ENCODE measurements around the gene RDH5. TPM values are rescaled to one million over a fixed set of nuclear protein-coding genes. Genes with fewer than 3 reads are reported as not detected.
A peak's percentile ranks its signal among the peaks of the same experiment; 100 is the strongest.

RDH5 gene
- total RNA-seq, 1 experiment from 2014 or later, result 5.8 TPM

DNA sequence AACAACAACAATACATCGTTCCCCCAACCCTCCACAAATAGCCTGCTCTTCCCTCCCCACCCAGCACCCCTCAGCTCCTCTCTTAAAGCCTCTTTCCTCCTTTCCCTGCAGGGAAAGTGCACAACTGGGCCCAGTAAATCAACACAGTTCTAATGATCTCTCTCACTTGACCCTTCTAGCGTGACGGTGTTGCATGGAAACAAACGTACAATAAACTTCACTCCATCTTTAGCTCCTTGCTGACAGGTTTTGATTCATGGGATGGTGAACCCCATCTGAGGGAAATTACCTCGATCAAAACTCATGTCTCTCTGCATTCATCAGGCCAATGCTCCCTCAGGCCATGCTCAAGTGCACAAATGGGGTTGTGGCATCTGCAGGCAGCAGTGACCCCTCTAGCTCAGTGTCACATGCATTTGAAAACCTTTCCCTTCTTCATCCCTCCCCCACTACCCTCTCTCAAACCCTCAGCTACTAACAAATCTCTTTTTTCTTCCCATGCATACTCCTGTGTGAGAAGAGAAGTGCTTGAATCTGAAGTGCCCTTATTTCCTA, 45.6 kb downstream of the RDH5 start (continued):
- TF ChIP-seq, protein P1, sequence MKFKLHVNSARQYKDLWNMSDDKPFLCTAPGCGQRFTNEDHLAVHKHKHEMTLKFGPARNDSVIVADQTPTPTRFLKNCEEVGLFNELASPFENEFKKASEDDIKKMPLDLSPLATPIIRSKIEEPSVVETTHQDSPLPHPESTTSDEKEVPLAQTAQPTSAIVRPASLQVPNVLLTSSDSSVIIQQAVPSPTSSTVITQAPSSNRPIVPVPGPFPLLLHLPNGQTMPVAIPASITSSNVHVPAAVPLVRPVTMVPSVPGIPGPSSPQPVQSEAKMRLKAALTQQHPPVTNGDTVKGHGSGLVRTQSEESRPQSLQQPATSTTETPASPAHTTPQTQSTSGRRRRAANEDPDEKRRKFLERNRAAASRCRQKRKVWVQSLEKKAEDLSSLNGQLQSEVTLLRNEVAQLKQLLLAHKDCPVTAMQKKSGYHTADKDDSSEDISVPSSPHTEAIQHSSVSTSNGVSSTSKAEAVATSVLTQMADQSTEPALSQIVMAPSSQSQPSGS (CRISPR knock-in tag; IDR thresholded peaks at IDR 0.05; ENCODE audit: borderline replicate concordance, low read depth), result no peak
- TF ChIP-seq ELF4 (CRISPR knock-in tag; IDR thresholded peaks at IDR 0.05; ENCODE audit: low read depth), result no peak
- no peak for TF ChIP-seq ZNF671 (CRISPR knock-in tag; IDR thresholded peaks at IDR 0.05)
- TF ChIP-seq, protein P2, sequence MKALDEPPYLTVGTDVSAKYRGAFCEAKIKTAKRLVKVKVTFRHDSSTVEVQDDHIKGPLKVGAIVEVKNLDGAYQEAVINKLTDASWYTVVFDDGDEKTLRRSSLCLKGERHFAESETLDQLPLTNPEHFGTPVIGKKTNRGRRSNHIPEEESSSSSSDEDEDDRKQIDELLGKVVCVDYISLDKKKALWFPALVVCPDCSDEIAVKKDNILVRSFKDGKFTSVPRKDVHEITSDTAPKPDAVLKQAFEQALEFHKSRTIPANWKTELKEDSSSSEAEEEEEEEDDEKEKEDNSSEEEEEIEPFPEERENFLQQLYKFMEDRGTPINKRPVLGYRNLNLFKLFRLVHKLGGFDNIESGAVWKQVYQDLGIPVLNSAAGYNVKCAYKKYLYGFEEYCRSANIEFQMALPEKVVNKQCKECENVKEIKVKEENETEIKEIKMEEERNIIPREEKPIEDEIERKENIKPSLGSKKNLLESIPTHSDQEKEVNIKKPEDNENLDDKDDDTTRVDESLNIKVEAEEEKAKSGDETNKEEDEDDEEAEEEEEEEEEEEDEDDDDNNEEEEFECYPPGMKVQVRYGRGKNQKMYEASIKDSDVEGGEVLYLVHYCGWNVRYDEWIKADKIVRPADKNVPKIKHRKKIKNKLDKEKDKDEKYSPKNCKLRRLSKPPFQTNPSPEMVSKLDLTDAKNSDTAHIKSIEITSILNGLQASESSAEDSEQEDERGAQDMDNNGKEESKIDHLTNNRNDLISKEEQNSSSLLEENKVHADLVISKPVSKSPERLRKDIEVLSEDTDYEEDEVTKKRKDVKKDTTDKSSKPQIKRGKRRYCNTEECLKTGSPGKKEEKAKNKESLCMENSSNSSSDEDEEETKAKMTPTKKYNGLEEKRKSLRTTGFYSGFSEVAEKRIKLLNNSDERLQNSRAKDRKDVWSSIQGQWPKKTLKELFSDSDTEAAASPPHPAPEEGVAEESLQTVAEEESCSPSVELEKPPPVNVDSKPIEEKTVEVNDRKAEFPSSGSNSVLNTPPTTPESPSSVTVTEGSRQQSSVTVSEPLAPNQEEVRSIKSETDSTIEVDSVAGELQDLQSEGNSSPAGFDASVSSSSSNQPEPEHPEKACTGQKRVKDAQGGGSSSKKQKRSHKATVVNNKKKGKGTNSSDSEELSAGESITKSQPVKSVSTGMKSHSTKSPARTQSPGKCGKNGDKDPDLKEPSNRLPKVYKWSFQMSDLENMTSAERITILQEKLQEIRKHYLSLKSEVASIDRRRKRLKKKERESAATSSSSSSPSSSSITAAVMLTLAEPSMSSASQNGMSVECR (CRISPR knock-in tag; IDR thresholded peaks at IDR 0.05; ENCODE audit: borderline replicate concordance), result no peak
- TF ChIP-seq, protein P3, sequence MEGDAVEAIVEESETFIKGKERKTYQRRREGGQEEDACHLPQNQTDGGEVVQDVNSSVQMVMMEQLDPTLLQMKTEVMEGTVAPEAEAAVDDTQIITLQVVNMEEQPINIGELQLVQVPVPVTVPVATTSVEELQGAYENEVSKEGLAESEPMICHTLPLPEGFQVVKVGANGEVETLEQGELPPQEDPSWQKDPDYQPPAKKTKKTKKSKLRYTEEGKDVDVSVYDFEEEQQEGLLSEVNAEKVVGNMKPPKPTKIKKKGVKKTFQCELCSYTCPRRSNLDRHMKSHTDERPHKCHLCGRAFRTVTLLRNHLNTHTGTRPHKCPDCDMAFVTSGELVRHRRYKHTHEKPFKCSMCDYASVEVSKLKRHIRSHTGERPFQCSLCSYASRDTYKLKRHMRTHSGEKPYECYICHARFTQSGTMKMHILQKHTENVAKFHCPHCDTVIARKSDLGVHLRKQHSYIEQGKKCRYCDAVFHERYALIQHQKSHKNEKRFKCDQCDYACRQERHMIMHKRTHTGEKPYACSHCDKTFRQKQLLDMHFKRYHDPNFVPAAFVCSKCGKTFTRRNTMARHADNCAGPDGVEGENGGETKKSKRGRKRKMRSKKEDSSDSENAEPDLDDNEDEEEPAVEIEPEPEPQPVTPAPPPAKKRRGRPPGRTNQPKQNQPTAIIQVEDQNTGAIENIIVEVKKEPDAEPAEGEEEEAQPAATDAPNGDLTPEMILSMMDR (IDR thresholded peaks at IDR 0.05), result no peak
- TF ChIP-seq, protein P4, sequence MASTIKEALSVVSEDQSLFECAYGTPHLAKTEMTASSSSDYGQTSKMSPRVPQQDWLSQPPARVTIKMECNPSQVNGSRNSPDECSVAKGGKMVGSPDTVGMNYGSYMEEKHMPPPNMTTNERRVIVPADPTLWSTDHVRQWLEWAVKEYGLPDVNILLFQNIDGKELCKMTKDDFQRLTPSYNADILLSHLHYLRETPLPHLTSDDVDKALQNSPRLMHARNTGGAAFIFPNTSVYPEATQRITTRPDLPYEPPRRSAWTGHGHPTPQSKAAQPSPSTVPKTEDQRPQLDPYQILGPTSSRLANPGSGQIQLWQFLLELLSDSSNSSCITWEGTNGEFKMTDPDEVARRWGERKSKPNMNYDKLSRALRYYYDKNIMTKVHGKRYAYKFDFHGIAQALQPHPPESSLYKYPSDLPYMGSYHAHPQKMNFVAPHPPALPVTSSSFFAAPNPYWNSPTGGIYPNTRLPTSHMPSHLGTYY (CRISPR knock-in tag; IDR thresholded peaks at IDR 0.05), result no peak
- TF ChIP-seq GTF2I (CRISPR knock-in tag; conservative IDR thresholded peaks at IDR 0.05), result no peak
- TF ChIP-seq SMAD4 (CRISPR knock-in tag; IDR thresholded peaks at IDR 0.05), result no peak
- no peak for TF ChIP-seq ETV6 (CRISPR knock-in tag; IDR thresholded peaks at IDR 0.05)
- TF ChIP-seq NFE2L1 (CRISPR knock-in tag; IDR thresholded peaks at IDR 0.05), result no peak
- TF ChIP-seq RORB (CRISPR knock-in tag; IDR thresholded peaks at IDR 0.05), result no peak
- TF ChIP-seq ZNF263 (CRISPR knock-in tag; IDR thresholded peaks at IDR 0.05; ENCODE audit: low read depth), result no peak

DNA sequence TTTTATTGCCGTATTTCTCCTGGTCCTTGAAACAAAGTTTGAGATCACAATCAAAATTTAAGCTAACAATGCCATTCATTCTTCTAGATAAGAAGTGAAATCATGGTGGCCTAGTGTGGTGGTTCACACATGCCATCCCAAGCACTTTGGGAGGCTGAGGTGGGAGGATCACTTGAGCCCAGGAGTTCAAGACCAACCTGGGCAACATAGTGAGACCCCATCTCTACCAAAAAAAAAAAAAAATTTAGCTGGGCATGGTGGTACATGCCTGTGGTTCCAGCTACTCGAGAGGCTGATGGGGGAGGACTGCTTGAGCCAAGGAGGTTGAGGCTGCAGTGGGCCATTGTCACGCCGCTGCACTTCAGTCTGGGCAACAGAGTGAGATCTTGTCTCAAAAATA, 47.0 kb downstream of the RDH5 start:
- ATAC-seq (no peak), DNase-seq (ENCODE audit: low spot score) (no peak)
- POLR2A ChIA-PET, result interaction anchor here (0.6 kb wide), 1 partner anchor 427 kb away, joined by 4 read pairs; no protein-coding TSS in a partner anchor
- Mint-ChIP-seq H3K27ac (no peak overlapping the region; the same call in 1 of the 2 replicates), H3K9me3 (no peaks in the 10 kb centered on the region), H3K27me3 (ENCODE audit: low read depth) (no peaks in the 10 kb centered on the region), H3K36me3 (peaks cover 27% of the 10 kb centered on the region), H3K4me3 (no peak overlapping the region), H3K4me1 (peaks cover 7% of the 10 kb centered on the region)
- CTCF ChIA-PET, result interaction anchor here (0.6 to 2.9 kb wide), 4 partner anchors 20 to 251 kb away, joined by 3 to 20 read pairs (median 6); no protein-coding TSS in a partner anchor
- peak; percentile 60; the same call in 1 of the 2 replicates for TF ChIP-seq ZNF121 (CRISPR knock-in tag; IDR thresholded peaks at IDR 0.05)
- TF ChIP-seq GRHL2 (CRISPR knock-in tag; IDR thresholded peaks at IDR 0.05; ENCODE audit: insufficient replicate concordance, severe bottlenecking), result no peak

DNA sequence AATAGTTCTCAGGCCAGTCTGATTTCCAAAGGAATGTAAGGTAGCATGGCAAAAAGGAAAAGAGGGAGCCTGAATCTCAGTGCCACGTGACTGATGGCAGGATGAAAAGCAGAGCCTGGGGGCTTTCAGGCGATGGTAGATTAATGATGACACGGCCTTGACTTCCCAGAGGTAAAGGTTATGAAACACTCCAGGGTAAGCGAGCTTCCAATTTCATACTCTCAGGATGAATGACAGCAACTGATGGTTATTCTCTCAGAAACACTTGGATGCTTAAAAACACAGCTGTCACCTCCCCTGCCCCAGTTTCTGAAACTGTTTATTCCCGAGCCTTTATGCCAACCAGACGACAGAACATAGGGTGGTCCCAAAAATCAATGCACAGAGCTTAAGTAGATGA, 51.5 kb downstream of the RDH5 start:
- no peak overlapping the region for H3K27ac Mint-ChIP-seq
- H3K9me3 Mint-ChIP-seq, result no peaks in the 10 kb centered on the region
- no peaks in the 10 kb centered on the region for H3K27me3 Mint-ChIP-seq (ENCODE audit: low read depth)
- TF ChIP-seq, protein P5, sequence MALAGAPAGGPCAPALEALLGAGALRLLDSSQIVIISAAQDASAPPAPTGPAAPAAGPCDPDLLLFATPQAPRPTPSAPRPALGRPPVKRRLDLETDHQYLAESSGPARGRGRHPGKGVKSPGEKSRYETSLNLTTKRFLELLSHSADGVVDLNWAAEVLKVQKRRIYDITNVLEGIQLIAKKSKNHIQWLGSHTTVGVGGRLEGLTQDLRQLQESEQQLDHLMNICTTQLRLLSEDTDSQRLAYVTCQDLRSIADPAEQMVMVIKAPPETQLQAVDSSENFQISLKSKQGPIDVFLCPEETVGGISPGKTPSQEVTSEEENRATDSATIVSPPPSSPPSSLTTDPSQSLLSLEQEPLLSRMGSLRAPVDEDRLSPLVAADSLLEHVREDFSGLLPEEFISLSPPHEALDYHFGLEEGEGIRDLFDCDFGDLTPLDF (CRISPR knock-in tag; IDR thresholded peaks at IDR 0.05), result no peak
- TF ChIP-seq ESRRA (CRISPR knock-in tag; IDR thresholded peaks at IDR 0.05; ENCODE audit: borderline replicate concordance), result no peak
- no peak for TF ChIP-seq PRRX2 (CRISPR knock-in tag; IDR thresholded peaks at IDR 0.05)
- TF ChIP-seq CREM (CRISPR knock-in tag; IDR thresholded peaks at IDR 0.05), result no peak
- no peak for TF ChIP-seq EMX1 (CRISPR knock-in tag; IDR thresholded peaks at IDR 0.05)
- TF ChIP-seq FOXP1 (CRISPR knock-in tag; IDR thresholded peaks at IDR 0.05; ENCODE audit: borderline replicate concordance), result no peak
- H3K4me3 Mint-ChIP-seq, result no peak overlapping the region
- ChIA-PET CTCF (interaction anchor here (0.5 to 2.2 kb wide), 3 partner anchors 33 to 155 kb away, joined by 6 to 9 read pairs (median 8); no protein-coding TSS in a partner anchor), POLR2A (interaction anchor here (0.6 to 1.1 kb wide), 2 partner anchors 17 to 24 kb away, joined by 4 to 6 read pairs; no protein-coding TSS in a partner anchor)
- ATAC-seq (no peak), DNase-seq (ENCODE audit: low spot score) (no peak)
- peaks cover 40% of the 10 kb centered on the region for H3K36me3 Mint-ChIP-seq
- no peaks in the 10 kb centered on the region for H3K4me1 Mint-ChIP-seq

All from WTC11 (cell line).